ENCODE data around the gene SH3GL3. TPM values are rescaled to one million over a fixed set of nuclear protein-coding genes. Genes with fewer than 3 reads are reported as not detected.

Gene SH3GL3
- total and polyA plus RNA-seq, 12 donors, result 0.24 to 1.7 (median 1.2) TPM; not detected in 6

DNA sequence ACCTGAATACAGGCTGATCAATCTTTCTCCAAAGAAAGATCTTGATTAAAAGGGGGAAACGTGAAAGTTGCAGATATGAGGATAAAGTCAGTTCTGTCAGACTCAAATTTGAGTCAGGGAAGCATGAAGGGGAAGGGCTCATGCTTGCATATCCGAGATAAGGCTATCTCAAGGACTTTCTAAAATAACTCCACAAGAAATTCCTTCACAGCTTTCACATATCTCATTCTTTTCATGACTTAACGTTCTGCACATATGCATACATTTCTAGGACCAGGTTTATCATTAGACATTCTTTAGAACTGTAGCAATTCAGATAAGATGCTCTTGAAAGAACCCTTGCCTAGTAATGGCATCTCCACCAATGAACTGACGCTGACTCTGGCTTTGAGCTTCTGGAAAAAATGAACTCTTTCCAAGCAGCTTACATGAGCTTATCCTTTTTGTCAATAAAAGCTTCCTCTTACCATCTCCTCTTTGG lies 15.9 kb downstream of the SH3GL3 start:
- TF ChIP-seq POLR2A (IDR thresholded peaks at IDR 0.05), result no peak
- TF ChIP-seq, protein P1, sequence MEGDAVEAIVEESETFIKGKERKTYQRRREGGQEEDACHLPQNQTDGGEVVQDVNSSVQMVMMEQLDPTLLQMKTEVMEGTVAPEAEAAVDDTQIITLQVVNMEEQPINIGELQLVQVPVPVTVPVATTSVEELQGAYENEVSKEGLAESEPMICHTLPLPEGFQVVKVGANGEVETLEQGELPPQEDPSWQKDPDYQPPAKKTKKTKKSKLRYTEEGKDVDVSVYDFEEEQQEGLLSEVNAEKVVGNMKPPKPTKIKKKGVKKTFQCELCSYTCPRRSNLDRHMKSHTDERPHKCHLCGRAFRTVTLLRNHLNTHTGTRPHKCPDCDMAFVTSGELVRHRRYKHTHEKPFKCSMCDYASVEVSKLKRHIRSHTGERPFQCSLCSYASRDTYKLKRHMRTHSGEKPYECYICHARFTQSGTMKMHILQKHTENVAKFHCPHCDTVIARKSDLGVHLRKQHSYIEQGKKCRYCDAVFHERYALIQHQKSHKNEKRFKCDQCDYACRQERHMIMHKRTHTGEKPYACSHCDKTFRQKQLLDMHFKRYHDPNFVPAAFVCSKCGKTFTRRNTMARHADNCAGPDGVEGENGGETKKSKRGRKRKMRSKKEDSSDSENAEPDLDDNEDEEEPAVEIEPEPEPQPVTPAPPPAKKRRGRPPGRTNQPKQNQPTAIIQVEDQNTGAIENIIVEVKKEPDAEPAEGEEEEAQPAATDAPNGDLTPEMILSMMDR (IDR thresholded peaks at IDR 0.05), result no peak
- no peaks in the 10 kb centered on the region for H3K36me3 ChIP-seq (replicated peaks in 1 of 2)
- no peaks in the 10 kb centered on the region for H3K4me1 ChIP-seq (replicated peaks in 1 of 2)
- no peak for DNase-seq
- H3K4me3 ChIP-seq, result no peak overlapping the region
- no peaks in the 10 kb centered on the region for H3K9me3 ChIP-seq (replicated peaks in 1 of 3)
- 17 to 27% (median 22%) methylated on average over 4 of the region's 4 CpGs for WGBS, 4 donors
- H3K27ac ChIP-seq, result no peak overlapping the region
- H3K27me3 ChIP-seq, result peaks cover 7% of the 10 kb centered on the region
- intact Hi-C loops (cut with DNase I), result no loop called here

DNA sequence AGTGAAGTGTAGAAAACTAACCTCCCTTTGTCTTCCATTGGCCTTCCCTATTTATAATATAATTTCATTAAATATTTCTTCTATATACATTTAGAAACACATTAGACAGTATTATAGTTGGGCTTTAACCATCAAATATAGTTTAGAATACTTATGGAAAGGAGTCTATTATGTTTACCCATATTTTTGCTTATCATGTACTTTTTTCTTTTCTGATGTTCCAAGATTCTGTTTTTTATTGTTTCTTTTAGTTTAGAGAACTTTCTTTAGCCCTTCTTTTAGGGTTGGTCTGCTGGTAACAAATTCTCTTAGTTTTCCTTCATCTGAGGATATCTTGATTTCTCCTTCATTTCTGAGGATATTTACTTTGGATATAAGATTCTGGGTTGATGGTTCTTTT lies 23.7 kb downstream of the SH3GL3 start:
- H3K27me3 ChIP-seq, result no peaks in the 10 kb centered on the region
- DNase-seq, result no peak
- TF ChIP-seq POLR2A (IDR thresholded peaks at IDR 0.05), result no peak
- TF ChIP-seq, protein P1 (IDR thresholded peaks at IDR 0.05), result no peak
- no peaks in the 10 kb centered on the region for H3K36me3 ChIP-seq (replicated peaks in 1 of 2)
- intact Hi-C loops (cut with DNase I), result no loop called here
- no peak overlapping the region for H3K27ac ChIP-seq
- H3K4me1 ChIP-seq (replicated peaks in 1 of 2), result no peaks in the 10 kb centered on the region
- no peak overlapping the region for H3K4me3 ChIP-seq
- no peaks in the 10 kb centered on the region for H3K9me3 ChIP-seq (replicated peaks in 1 of 3)

DNA sequence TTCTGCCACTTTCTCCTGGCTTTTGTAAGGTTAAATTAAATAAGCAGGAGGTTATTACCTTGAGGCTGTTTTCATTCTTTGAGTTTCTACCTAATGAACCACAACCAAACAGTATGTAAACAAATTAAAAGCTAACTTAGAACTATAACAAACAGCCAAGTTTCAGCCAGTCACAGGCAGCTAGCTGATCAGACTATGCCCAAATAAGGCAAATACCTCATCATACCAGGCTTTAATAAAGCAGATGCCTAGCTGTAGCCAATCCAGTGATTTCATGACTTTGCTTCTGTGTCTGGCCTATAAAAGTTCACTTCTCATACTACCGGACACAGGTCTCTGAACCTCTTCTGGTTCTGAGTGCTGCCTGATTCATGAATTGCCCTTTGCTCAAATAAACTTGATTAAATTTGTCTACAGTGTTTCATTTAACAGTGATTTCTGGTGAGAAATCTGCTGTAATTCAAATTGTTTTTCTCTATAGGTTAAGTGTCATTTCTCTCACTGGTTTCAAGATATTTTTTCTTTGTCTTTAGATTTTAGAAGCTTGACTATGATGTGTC lies 24.2 kb downstream of the SH3GL3 start:
- Histone ChIP-seq H3K27ac (no peak overlapping the region), H3K27me3 (no peaks in the 10 kb centered on the region), H3K4me1 (replicated peaks in 1 of 2) (no peaks in the 10 kb centered on the region), H3K36me3 (replicated peaks in 1 of 2) (no peaks in the 10 kb centered on the region), H3K9me3 (replicated peaks in 1 of 3) (no peaks in the 10 kb centered on the region), H3K4me3 (no peak overlapping the region)
- 86 to 97% (median 89%) methylated on average over 1 of the region's 1 CpG for WGBS, 4 donors
- intact Hi-C loops (cut with DNase I), result no loop called here
- DNase-seq, result no peak
- TF ChIP-seq, protein P1 (IDR thresholded peaks at IDR 0.05), result no peak
- no peak for TF ChIP-seq POLR2A (IDR thresholded peaks at IDR 0.05)

DNA sequence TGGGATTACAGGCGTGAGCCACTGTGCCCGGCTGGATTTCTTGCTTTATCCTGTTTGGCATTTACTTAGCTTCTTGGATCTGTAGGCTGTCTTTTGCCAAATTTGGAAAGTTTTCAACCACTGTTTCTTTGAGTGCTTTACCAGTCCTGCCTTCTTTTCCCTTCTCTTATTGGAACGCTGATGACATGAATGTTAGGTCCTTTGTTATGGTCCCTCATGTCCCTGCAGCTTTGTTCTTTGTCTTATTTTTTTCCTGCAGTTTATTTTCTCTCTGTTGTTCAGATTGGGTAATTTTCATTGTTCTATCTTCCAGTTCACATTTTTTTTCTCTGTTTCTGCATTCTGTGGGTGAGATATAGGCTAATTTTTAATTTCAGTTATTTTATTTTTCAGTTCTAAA lies 25.0 kb downstream of the SH3GL3 start:
- H3K27me3 ChIP-seq, result no peaks in the 10 kb centered on the region
- TF ChIP-seq POLR2A (IDR thresholded peaks at IDR 0.05), result no peak
- TF ChIP-seq, protein P1 (IDR thresholded peaks at IDR 0.05), result no peak

More for the DNA sequence above, 25.0 kb downstream of the SH3GL3 start:
- DNase-seq, result no peak
- H3K4me3 ChIP-seq, result no peak overlapping the region
- 81 to 91% (median 89%) methylated on average over 3 of the region's 3 CpGs for WGBS, 4 donors
- H3K27ac ChIP-seq, result no peak overlapping the region
- no peaks in the 10 kb centered on the region for H3K4me1 ChIP-seq (replicated peaks in 1 of 2)
- H3K9me3 ChIP-seq (replicated peaks in 1 of 3), result no peaks in the 10 kb centered on the region
- intact Hi-C loops (cut with DNase I), result no loop called here
- no peaks in the 10 kb centered on the region for H3K36me3 ChIP-seq (replicated peaks in 1 of 2)

All from adrenal gland (tissue), 12 donors.